ENCODE measurements around the gene PTH1R.

Gene PTH1R

DNA sequence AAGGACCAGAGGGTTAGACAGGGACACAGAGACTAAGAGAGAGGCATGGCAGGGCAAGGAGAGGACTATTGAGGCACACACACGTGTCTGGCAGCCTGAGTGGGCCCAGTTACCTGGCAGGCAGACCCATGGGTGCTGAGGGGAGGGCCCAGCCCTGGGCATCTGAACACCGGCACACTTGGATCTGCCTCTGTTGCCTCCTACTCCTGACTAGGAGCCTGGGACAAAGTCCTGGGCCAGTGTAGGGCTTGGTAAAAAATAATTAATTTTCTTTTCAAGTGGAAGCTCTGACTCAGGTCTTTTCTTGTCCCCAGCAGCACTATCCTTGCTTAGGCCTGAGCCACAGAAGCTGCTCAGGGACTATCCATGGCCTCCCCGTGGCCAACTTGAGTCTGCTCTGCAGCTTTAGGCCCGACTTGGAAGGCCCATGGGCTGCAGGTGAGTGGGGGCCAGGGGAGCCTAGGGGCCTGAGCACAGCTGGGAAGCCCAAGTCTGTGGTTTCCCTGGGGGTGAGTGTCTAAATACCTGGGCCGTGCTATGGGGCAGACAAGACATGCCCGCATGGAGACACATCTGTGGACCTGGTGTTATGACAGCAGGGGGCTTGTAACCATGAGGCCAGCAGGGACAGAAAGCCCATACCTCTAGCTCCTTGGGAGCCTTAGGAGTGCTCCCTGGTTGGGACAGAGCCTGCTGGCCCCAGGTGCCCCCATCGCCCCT is at the start of gene PTH1R:
Gene PTH1R, plus strand, starts transcription at position 316 of the 720 bp plus-strand sequence. CDS start 5,839 bp downstream, outside the sequence.
- DNase-seq = no peak

DNA sequence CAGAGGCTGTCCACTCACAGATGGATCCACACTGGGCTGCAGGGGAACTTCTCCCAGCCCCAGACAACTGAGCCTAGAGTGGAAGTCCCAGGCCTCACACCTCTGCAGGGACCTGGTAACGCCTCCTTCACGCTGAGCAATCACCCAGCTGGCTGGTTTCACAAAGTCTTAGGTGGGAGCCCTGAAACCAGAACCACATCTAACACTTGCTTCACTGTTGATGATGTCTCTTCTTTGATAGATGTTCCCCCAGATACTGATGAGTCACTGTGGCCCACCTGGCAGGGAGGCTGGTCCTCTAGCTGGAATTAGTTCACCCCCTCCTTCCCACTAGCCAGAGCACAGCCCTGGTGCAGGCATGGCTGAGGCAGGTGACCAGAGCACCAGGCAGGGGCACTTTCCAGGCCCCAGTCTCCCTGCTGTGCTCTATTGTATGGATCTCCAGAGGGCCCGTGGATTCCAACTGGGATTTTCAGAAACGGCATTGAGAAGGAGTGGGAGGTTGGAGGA is 47.8 kb upstream of the PTH1R start:
- DNase-seq = peak; percentile 44 to 47

- DNase-seq = no peak
Measured at GRCh38 chr3:46830801-46831200, 46.7 kb upstream of the PTH1R start.

DNA sequence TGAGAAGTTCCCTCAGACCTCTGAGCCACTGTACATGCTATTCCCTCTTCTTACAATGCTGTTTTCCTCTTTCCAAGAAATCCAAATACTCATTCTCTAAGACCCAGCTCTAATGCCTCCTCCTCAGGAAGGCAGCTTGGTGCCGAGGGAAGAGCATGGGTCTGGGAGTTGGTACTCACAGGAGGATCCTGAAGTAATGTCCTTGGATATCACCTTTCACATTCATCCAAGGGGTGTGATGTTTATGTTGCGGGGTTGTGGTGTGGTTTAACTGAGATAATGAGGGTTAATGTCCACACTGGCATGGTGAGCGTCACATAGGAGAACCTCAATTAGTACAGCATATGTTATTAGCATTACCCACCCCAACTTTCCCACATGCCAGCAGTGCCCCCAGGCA is 46.2 kb upstream of the PTH1R start:
- DNase-seq = no peak

DNA sequence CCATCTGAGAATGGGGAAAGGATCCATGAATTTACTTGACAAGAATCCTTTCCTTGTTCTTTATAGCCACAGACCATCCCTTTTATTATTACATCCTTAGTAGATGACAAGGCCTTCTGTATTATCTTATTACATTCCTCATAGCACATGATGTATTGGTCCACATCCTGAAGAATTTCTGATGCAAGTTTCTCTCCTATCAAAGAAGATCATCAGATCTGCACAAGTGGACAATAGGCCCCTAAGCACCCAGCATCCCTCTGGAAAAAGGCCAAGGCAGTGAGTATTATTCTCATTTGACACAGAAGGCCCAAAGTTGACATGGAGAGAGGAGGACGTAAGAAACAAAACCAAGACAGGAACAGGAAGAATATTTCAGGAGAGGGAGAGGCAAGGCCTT is 45.7 kb upstream of the PTH1R start:
- no peak for DNase-seq

DNA sequence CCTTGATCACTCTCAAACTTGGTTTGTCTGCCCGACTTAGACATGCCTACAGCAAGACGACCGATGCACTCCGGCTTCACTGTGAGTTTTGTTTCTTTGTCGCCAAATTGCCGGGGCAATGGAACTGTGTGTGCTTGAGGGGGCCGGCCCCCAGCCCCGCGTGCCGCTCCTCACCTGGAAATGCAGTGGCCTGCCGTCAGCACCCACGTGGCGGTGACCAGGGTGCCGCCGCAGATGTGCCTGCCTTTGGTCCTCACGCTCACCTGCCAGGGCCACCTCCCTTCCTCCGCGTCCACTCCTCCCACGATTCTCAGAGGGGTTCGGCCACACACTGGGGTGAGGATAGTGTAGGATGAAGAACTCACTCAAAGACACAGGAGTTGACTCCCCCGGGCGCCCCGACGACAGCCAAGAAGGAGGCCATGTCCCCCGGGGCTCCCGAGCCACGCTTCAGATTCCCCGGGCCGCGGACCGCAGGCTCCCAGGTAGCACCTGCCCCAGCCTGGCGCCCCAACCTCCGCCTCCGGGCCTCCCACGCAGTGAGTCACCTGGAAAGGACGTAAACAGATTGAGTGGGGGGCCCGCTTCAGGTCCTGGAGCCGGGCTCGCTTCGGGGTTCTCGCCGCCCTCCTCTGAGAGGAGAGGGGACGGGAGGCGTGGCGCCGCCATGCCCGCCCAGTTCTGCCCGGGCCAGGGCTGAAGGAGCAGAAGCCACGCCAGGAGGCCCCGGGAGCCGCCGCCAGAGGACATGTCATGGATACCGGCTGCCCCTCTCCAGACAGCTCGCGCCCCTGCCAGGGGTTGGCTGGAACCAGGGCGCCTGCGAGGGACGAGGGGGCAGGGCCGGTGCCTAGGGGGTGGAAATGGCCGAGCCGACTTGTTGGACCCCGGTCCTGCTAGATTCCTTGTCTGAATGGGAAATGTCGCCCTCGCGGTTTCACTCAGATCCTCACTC is 43.9 kb upstream of the PTH1R start:
- no peak for DNase-seq

DNA sequence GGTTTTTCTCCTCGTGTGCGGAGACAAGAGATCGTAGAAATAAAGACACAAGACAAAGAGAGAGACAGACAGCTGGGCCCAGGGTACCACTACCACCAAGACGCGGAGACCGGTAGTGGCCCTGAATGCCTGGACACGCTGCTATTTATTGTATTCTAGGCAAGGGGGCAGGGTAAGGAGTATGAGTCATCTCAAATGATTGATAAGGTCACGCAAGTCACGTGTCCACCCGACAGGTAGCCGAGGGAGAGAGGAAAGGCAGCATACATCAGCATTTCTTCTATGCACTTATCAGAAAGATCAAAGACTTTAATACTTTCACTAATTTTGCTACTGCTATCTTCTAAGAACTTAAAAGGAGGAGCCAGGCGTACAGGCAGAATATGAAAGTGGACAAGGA is 42.5 kb upstream of the PTH1R start:
- DNase-seq = no peak

- DNase-seq = no peak
Measured at GRCh38 chr3:46835491-46835890, 42.0 kb upstream of the PTH1R start.

DNA sequence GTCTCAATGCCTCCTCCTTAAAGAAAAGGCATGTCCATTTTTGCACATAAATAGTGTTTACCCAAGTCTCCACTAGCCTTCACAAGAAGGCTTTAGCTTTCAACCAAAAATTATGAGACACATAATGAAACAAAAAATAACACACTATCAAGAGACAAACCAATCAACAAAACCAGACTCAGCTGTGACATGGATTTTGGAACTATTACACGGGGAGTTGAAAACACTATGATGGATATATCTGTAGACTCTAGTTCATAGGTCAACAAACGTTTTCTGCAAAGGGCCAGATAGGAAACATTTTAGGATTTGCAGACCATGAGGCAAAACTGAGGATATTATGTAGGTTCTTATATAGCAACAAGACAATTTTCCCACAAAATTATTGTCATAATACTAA is 39.2 kb upstream of the PTH1R start:
- no peak for DNase-seq

DNA sequence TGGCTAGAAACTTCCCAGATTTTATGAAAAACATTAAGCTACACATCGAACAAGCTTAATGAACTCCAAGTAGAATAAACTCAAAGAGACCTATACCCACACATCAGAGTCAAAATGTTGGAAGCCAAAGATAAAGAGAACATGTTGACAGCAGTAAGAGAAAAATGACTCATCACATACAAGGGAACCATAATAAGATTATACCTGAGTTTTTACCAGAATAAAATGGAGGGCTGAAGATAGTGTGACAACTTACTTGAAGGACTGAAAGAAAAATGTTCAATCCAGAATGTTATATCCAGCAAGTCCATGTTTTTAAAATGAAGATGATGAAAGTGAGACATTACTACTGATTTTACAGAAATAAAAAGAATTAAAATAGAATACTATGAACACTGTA is 37.0 kb upstream of the PTH1R start:
- no peak for DNase-seq

DNA sequence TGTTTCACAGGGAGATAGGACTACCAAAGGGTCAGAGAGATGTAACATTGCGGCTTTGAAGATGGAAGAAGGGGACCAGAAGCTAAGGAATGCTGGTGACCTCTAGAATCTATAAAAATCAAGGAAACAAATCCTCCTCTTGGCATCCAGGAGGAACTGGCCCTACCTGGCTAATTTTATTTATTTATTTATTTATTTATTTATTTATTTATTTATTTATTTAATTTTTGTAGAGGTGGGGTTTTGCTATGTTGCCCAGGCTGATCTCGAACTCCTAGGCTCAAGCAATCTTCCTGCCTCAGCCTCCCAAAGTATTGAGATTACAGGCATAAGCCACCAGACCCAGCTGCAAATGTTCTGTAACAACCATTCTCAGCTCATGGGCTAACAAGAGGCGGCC is 34.0 kb upstream of the PTH1R start:
- DNase-seq = no peak

- no peak for DNase-seq
Measured at GRCh38 chr3:46844397-46844796, 33.1 kb upstream of the PTH1R start.

- DNase-seq = no peak
Measured at GRCh38 chr3:46844881-46845312, 32.6 kb upstream of the PTH1R start.

DNA sequence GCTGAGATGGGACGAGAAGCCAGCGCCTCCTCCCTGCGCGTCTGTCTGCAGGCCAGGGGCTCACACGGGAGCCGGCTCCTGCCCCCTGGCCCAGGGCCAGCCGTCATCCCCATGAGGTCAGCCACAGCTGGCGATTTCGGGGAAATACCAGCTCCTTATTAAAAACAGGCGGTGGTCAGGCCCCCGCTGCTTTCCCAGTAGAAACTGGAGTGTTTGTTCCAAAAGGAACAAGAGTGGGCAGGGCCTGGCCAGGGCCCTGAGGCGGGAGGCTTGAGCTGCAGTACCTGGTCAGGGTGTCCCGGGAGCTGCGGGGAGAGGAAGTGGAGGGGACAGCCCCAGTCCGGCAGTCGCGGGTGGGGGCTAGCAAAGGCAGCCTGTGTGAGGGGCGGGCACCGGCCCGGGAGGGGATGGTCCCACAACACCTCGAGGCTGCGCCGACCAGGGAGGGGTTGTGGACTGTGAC is 32.1 kb upstream of the PTH1R start:
- DNase-seq = no peak

GRCh38 chr3:46845860-46846623 is 31.5 kb upstream of the PTH1R start:
- DNase-seq = peak; percentile 76

DNA sequence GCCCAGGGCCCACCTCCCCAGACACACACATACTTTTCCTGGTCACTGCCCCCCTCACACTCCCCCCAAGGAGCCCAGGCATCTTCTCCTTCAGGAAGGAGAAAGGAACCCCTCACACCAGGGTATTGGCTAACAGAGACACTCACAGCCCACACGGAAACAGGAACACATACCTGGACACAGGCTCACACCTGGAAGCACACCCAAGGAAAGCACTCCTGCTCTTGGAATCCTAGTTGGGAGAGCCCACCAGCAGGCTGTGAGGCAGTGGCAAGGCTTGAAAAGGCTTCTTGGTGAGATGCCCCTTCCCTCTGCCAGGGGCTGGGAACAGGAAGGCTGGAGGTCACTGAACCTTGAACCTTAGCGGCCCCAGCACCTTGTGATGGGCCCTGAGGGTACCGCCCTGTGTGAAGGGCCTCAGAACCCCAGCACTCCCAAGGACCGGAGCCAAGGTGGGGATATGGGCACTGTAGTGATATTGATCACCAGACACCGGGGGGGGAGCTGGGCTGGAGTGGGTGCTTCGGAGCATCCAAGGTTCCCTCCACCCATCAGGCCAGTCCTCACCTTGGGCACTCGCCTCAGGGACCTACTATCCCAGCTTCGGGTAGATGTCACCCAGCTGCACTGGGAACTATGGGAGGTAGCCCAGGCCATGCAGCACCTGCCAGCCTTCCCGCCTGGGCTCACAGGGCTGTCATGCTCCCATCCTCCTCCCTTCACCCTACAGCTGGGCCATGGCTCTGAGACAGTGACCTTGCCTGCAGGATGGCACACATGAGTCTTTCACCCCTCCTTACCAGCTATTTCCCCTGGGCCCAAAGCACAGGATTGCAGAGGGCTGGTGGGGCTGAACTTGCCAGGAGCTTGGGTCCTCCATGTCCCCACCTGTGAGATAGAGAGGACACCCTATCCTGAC is 30.6 kb upstream of the PTH1R start:
- peak in 1 of 2 donors; percentile 17 for DNase-seq

DNA sequence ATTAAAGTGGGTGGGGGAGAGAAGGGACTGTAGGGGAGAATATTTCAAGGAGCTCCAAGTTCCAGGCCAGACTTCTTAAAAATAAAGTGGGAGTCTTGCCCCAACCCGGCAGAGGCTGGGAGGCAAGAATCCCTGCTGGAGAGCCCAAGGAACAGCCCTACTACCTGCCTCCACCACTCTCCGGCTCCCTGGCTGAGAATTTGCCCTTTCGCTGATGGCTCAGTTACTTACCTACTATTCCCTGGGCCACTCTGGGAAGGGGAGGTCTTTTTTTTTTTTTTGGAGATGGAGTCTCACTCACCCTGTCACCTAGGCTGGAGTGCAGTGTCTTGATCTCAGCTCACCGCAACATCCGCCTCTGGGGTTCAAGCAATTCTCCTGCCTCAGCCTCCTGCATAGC is 29.8 kb upstream of the PTH1R start:
- no peak for DNase-seq

- DNase-seq = peak; percentile 45 to 69
Measured at GRCh38 chr3:46848271-46849044, 29.1 kb upstream of the PTH1R start.

GRCh38 chr3:46849045-46849631 is 28.4 kb upstream of the PTH1R start:
- DNase-seq = no peak

DNA sequence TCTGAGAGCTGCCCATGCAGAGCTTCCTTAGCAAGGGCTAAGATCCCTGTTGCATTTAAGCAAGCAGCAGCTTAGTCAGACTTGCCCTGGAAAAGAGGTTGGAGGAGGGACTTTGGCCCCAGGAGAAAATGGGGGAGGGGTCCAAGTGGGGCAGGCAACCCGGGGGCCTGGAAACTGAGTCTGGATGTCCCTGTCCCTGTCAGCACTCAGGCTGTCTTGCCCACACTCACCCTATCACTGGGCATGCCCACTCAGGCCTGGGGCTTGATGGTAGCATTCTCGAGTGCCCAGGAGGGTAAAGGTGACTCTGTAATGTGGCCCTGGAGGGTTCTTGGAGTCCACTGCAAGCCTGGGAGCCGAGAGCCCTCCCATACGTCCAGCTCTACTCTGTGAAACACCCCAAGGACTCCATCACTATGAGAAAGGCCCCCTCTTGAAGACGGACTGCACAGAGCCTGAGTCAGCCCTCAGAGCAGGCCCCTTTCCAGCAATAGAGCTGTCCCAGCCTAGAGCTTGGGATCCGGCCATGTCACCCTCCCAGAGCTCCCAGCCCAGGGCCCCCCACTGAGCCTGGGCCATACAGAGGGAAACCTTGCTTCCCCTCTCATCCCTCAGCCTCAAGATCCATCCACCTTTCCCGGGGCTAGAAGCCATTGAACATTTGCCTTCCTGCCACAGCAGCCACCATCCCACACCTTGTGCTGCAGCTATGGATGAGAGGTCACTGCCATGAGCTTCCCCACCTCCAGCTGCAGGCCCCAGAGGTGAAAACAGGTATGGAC is 27.6 kb upstream of the PTH1R start:
- no peak for DNase-seq

Measured in stimulated activated CD4-positive, alpha-beta T cell treated with anti-CD3 and anti-CD28 coated beads, Interleukin-2, amount 100 ng/mL, for 24 hours (primary cell).